DOHH2 (cell line): ENCODE results near the gene RARA.

ENCODE experiments used
- EZH2phosphoT487 ChIP-seq: fragments of 200-600 bp; sonication (generic); IDR thresholded peaks from 2 replicates; pipeline ENCODE4 v1.6.1; 2017; ENCODE audit warnings: borderline replicate concordance, mild to moderate bottlenecking, antibody characterized with exemption, low read length, moderate library complexity, mixed read lengths
- TF ChIP-seq, protein P1 (sequence below): fragments of 200-600 bp; sonication (generic); IDR thresholded peaks from one replicate; pipeline ENCODE4 v1.5.1; 2014; ENCODE audit warnings: antibody characterized with exemption, mild to moderate bottlenecking, low read depth, low read length; ENCODE audit not compliant: poor library complexity, severe bottlenecking

DNA sequence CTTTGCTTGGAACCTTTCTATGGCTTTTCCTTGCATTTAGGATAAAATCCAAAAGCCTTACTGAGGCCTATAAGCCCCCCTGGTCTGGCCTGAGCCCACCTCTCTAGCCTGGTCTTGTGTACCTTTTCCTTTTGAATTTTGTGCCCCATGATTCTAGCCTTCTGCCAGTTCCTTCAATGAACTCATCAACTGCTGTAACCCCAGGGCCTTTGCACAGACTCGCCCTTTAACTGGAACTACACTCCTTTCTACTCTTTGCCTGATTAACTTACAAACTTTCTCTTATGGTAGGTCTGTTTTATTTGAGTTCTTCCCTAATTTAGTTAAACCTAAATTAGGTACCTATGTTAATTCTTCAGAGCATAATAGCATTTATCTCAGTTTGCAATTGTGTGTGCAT is 31.3 kb downstream of the RARA start:
- TF ChIP-seq, protein P1, sequence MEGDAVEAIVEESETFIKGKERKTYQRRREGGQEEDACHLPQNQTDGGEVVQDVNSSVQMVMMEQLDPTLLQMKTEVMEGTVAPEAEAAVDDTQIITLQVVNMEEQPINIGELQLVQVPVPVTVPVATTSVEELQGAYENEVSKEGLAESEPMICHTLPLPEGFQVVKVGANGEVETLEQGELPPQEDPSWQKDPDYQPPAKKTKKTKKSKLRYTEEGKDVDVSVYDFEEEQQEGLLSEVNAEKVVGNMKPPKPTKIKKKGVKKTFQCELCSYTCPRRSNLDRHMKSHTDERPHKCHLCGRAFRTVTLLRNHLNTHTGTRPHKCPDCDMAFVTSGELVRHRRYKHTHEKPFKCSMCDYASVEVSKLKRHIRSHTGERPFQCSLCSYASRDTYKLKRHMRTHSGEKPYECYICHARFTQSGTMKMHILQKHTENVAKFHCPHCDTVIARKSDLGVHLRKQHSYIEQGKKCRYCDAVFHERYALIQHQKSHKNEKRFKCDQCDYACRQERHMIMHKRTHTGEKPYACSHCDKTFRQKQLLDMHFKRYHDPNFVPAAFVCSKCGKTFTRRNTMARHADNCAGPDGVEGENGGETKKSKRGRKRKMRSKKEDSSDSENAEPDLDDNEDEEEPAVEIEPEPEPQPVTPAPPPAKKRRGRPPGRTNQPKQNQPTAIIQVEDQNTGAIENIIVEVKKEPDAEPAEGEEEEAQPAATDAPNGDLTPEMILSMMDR: no peak
- no peak for TF ChIP-seq EZH2phosphoT487
